ENCODE results near the gene FOXP1.

The FOXP1 gene

DNA sequence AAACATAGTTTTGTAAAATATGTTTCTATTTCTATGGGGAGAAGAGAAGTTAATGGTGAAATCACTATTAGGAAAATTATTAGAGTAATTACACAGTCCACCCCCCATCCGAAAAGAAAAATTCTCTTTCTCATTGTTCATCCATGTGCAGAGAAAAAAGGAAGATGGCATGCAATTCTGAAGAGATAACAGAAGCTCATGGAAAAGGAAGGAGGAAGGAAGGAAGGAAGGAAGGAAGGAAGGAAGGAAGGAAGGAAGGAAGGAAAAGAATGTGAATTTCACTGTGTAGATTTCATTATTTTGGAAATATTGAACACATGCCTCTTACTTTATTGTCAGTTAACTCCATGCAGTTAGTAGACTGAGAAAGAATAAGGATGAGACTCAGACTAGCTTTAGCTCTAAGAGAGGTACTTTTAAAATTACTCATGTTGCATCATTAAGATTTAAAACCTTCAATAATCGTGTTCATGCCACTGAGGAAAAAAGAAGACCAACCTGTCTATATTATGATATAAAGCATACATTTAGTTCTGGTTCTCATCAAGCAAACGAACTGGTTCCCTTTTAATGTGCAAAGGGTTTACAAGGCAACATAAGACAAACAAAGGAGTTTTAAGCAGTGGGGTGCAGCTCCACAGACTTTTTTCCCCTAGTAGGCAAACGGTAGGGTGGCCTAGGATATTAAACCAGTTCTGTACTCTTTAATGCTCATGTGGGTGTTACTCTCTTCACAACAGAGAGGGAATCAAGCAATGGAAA lies 379.6 kb downstream of the FOXP1 start:
- in situ Hi-C loops (cut with MboI; ENCODE audit: low pct_unique_long_range_greater_than_20kb, low sequenced_read_pairs, unreplicated experiment) = no loop called here
- DNase-seq (ENCODE audit: low spot score) = no peak
- TF ChIP-seq, protein P1, sequence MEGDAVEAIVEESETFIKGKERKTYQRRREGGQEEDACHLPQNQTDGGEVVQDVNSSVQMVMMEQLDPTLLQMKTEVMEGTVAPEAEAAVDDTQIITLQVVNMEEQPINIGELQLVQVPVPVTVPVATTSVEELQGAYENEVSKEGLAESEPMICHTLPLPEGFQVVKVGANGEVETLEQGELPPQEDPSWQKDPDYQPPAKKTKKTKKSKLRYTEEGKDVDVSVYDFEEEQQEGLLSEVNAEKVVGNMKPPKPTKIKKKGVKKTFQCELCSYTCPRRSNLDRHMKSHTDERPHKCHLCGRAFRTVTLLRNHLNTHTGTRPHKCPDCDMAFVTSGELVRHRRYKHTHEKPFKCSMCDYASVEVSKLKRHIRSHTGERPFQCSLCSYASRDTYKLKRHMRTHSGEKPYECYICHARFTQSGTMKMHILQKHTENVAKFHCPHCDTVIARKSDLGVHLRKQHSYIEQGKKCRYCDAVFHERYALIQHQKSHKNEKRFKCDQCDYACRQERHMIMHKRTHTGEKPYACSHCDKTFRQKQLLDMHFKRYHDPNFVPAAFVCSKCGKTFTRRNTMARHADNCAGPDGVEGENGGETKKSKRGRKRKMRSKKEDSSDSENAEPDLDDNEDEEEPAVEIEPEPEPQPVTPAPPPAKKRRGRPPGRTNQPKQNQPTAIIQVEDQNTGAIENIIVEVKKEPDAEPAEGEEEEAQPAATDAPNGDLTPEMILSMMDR (IDR thresholded peaks at IDR 0.05; ENCODE audit: extremely low read depth, insufficient read depth, missing control alignments) = no peak

DNA sequence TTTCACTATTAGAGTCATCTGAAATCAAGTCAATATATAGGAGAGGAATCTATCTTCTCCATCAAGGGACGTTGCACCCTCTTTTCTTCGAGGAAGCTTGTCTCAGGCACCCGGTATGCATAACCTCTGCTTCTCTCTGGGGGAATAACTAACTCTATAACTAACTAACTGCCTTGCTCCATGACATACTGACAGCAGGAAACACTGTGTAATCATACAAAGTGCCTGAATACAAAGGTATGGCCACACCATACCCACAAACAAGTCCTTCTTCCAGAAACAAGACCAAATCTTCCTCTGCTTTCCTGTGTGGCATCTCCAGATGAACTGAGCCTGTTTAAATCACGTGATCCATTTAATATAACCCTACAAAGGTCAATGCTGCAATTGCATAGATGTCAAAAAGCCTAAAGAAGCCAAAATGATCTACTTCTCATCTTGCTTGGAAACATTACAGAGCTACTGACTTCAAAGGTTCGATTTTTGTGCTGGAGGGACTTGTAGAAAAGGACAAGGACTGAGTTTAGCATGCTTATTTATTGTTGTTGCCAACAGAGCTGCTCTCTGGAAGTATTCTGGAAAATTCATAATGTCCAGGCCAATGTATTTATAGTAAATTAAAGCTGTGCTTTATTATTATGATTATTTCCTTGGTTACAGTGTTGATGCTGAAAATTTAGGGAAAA lies 380.5 kb downstream of the FOXP1 start:
- TF ChIP-seq, protein P1 (IDR thresholded peaks at IDR 0.05; ENCODE audit: extremely low read depth, insufficient read depth, missing control alignments) = no peak
- in situ Hi-C loops (cut with MboI; ENCODE audit: low pct_unique_long_range_greater_than_20kb, low sequenced_read_pairs, unreplicated experiment) = no loop called here
- DNase-seq (ENCODE audit: low spot score) = no peak

DNA sequence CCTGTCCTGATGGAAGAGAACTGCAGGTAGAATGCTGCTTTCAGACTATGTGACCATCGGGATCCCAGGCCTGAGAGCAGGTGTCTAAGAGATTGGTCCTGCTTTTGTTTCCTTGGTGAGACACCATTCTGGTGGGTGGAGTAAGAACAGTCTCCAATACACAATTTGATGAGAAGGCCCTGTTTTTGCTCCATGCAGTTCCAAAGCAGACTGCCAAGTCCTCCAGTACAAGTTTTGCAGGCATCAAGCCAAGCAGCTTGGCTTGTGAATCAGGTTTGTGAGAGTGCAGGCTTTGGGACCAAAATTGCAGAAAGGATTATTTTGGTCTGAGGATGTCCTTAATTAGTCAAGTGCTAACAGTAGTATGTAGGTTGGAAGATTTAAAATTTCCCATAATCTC lies 381.6 kb downstream of the FOXP1 start:
- in situ Hi-C loops (cut with MboI; ENCODE audit: low pct_unique_long_range_greater_than_20kb, low sequenced_read_pairs, unreplicated experiment) = no loop called here
- no peak for DNase-seq (ENCODE audit: low spot score)
- TF ChIP-seq, protein P1 (IDR thresholded peaks at IDR 0.05; ENCODE audit: extremely low read depth, insufficient read depth, missing control alignments) = no peak

DNA sequence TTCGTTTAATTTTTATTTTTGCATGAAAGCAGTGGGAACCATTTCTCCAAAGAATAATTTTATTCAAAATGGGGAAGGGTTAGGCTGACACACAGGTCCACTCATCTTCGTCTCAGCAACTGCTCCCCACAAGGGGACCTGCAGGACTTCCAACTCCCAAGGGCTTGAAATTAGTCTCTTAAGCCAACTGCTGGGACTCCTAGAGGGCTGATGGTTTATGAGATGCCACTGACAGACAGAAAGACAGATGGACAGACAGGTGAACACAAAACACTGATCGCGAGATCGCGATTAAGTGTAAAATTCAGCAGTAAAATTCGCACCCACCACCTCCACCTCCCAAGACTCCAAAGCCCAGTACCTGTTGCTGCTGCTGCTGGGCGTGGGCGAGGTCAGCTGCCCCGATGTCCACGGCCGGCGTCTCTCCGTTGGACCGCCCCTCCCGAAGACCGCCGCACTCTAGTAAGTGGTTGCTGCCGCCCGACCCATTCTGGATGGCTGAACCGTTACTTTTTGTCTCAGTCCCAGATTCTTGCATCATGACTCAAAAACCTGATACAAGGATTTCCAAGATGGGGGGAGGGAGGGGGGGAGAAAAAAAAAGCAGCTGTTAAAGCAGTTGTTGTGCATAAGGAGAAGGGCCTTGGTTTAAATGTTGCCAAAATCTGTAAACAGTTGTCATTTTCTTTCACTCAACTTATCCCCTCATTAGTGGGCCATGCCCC lies 385.5 kb downstream of the FOXP1 start:
- TF ChIP-seq, protein P1 (IDR thresholded peaks at IDR 0.05; ENCODE audit: extremely low read depth, insufficient read depth, missing control alignments) = no peak
- DNase-seq (ENCODE audit: low spot score) = no peak
- in situ Hi-C loops (cut with MboI; ENCODE audit: low pct_unique_long_range_greater_than_20kb, low sequenced_read_pairs, unreplicated experiment) = no loop called here

DNA sequence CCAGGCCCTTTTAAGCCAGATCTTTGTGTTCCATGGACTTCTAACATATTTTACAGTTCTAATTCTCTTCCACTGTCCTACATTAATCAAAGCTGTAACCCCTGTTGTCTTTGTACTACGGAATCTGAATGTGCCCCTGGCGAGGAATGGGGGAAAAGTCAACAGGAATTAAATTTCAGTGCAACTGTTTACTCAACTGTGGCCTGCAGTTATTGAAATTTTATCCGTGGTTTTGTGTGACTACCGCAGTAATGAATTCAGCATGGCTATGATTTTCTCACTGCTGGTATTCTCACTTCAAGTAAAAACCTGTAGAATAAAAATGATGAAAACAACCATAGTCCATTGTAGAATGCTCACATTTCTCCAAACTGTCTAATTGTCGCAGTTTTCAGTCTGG lies 388.0 kb downstream of the FOXP1 start:
- TF ChIP-seq, protein P1 (IDR thresholded peaks at IDR 0.05; ENCODE audit: extremely low read depth, insufficient read depth, missing control alignments) = no peak
- in situ Hi-C loops (cut with MboI; ENCODE audit: low pct_unique_long_range_greater_than_20kb, low sequenced_read_pairs, unreplicated experiment) = no loop called here
- DNase-seq (ENCODE audit: low spot score) = no peak

DNA sequence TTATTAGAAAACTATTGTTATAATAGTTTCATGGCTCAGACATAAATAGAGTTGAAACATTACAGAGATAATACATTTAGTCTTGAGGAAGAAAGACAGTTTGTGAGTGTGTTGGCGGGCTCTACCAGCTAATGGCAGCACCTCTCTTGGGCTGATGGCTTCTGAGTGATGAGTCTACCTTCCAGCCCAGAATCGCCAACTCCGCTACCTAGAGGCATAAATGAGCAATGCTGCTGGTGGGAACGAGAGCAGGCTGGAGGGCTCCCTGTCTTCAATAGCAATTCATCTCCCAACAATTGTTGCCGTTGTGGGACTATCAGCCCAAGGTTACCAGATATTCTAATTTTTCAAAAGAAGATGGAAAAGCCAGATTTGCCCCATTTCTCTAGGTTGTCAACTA lies 388.7 kb downstream of the FOXP1 start:
- no peak for DNase-seq (ENCODE audit: low spot score)
- in situ Hi-C loops (cut with MboI; ENCODE audit: low pct_unique_long_range_greater_than_20kb, low sequenced_read_pairs, unreplicated experiment) = no loop called here
- TF ChIP-seq, protein P1 (IDR thresholded peaks at IDR 0.05; ENCODE audit: extremely low read depth, insufficient read depth, missing control alignments) = no peak

All from GM13977 (cell line).